ENCODE data around the gene CCDC170. TPM values are rescaled to one million over a fixed set of nuclear protein-coding genes. Genes with fewer than 3 reads are reported as not detected.

Gene CCDC170
- total RNA-seq, 1 donor from 2014 or later = 0.55 TPM

DNA sequence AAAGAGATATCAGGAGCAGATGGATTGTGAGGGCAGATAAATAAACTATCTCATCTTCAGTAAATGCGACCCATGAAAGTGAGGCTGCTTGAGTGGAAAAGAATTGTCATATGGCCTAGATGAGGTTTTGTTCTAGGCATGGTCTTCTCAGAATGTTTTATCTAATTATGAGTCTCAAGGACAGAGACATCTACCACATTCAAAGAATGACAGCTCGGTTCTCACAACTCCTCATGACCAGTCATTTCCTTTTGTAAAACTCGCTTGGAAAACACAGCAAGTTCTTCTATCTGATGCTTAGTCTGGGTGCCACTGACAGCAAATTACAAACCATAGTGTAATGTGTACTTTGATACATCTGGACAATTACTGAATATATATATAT is 140.5 kb downstream of the CCDC170 start:
- intact Hi-C loops (cut with DNase I) = no loop called here
- no peak overlapping the region for H3K27ac ChIP-seq
- no peak for ATAC-seq
- H3K27me3 ChIP-seq = no peaks in the 10 kb centered on the region
- no peak for DNase-seq
- H3K4me1 ChIP-seq = no peaks in the 10 kb centered on the region
- no peaks in the 10 kb centered on the region for H3K36me3 ChIP-seq
- TF ChIP-seq, protein P1, sequence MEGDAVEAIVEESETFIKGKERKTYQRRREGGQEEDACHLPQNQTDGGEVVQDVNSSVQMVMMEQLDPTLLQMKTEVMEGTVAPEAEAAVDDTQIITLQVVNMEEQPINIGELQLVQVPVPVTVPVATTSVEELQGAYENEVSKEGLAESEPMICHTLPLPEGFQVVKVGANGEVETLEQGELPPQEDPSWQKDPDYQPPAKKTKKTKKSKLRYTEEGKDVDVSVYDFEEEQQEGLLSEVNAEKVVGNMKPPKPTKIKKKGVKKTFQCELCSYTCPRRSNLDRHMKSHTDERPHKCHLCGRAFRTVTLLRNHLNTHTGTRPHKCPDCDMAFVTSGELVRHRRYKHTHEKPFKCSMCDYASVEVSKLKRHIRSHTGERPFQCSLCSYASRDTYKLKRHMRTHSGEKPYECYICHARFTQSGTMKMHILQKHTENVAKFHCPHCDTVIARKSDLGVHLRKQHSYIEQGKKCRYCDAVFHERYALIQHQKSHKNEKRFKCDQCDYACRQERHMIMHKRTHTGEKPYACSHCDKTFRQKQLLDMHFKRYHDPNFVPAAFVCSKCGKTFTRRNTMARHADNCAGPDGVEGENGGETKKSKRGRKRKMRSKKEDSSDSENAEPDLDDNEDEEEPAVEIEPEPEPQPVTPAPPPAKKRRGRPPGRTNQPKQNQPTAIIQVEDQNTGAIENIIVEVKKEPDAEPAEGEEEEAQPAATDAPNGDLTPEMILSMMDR (IDR thresholded peaks at IDR 0.05) = no peak
- H3K9me3 ChIP-seq = peaks cover 3% of the 10 kb centered on the region
- no peak overlapping the region for H3K4me3 ChIP-seq

GRCh38 chr6:151635741-151636140 is 141.9 kb downstream of the CCDC170 start:
- ATAC-seq = no peak
- no peaks in the 10 kb centered on the region for H3K36me3 ChIP-seq
- no peaks in the 10 kb centered on the region for H3K27me3 ChIP-seq
- H3K9me3 ChIP-seq = peaks cover 3% of the 10 kb centered on the region
- no peak overlapping the region for H3K4me3 ChIP-seq
- H3K4me1 ChIP-seq = no peaks in the 10 kb centered on the region
- no peak overlapping the region for H3K27ac ChIP-seq
- DNase-seq = no peak
- intact Hi-C loops (cut with DNase I) = no loop called here
- TF ChIP-seq, protein P1 (IDR thresholded peaks at IDR 0.05) = no peak

- intact Hi-C loops (cut with DNase I) = no loop called here
- DNase-seq (no peak), ATAC-seq (no peak)
- H3K4me1 ChIP-seq = no peaks in the 10 kb centered on the region
- H3K27ac ChIP-seq = no peak overlapping the region
- no peak overlapping the region for H3K4me3 ChIP-seq
- H3K9me3 ChIP-seq = peaks cover 3% of the 10 kb centered on the region
- H3K27me3 ChIP-seq = no peaks in the 10 kb centered on the region
- no peaks in the 10 kb centered on the region for H3K36me3 ChIP-seq
- TF ChIP-seq, protein P1 (IDR thresholded peaks at IDR 0.05) = no peak
Observed at GRCh38 chr6:151637814-151638213, 144.0 kb downstream of the CCDC170 start.

DNA sequence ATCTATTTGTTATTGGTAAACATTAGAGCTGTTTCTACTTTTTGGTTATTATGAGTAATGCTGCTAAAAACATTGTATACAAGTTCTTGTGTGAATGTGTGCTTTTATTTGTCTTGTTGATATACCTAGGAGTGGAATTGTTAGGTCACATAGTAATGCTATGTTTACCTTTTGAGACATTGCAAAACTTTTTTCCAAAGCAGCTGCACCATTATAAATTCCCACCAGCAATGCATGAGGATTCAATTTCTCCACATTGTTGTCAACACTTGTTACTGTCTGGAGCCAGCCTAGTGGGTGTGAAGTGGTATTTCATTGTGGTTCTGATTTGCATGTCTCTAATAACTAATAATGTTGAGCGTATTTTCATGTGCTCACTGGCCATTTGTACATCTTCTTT is 145.9 kb downstream of the CCDC170 start:
- Histone ChIP-seq H3K27me3 (no peaks in the 10 kb centered on the region), H3K4me1 (no peaks in the 10 kb centered on the region), H3K36me3 (no peaks in the 10 kb centered on the region), H3K4me3 (no peak overlapping the region), H3K27ac (no peak overlapping the region), H3K9me3 (peaks cover 3% of the 10 kb centered on the region)
- ATAC-seq (no peak), DNase-seq (no peak)
- intact Hi-C loops (cut with DNase I) = no loop called here
- TF ChIP-seq, protein P1 (IDR thresholded peaks at IDR 0.05) = no peak

- Histone ChIP-seq H3K4me1 (no peaks in the 10 kb centered on the region), H3K9me3 (peaks cover 3% of the 10 kb centered on the region), H3K4me3 (no peak overlapping the region), H3K36me3 (no peaks in the 10 kb centered on the region), H3K27me3 (no peaks in the 10 kb centered on the region), H3K27ac (no peak overlapping the region)
- TF ChIP-seq, protein P1 (IDR thresholded peaks at IDR 0.05) = no peak
- DNase-seq (no peak), ATAC-seq (no peak)
- intact Hi-C loops (cut with DNase I) = no loop called here
Observed at GRCh38 chr6:151641028-151641427, 147.2 kb downstream of the CCDC170 start.

DNA sequence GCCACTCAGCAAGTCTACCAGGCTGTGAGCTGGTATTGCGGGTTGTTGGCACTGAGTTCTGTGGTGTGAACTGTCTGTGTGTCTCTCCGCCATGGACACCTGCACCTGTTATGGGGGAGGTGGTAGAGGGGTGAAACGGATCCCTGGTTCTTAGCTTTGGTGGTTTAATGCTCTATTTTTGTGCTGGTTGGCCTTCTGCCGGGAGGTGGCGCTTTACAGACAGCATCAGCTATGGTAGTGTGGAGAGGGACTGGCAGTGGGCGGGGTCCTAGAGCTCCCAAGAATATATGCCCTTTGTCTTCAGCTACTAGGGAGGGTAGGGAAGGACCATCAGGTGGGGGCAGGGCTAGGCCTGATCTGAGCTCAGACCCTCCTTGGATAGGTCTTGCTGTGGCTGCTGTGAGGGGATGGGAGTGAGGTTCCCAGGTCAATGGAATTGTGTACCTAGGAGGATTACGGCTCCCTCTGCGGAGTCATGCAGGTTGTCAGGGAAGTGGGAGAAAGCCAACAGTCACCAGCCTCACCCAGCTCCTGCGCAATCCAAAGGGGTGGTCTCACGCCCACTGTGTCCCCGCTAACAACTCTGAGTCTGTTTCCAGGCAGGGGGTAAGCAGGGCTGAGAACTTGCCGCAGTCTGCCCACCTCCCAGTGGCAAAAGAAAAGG is 154.3 kb downstream of the CCDC170 start:
- H3K4me1 ChIP-seq = no peaks in the 10 kb centered on the region
- no peaks in the 10 kb centered on the region for H3K9me3 ChIP-seq
- no peak for DNase-seq
- intact Hi-C loops (cut with DNase I) = no loop called here
- TF ChIP-seq, protein P1 (IDR thresholded peaks at IDR 0.05) = no peak
- no peaks in the 10 kb centered on the region for H3K27me3 ChIP-seq
- H3K27ac ChIP-seq = no peak overlapping the region
- no peaks in the 10 kb centered on the region for H3K36me3 ChIP-seq
- no peak overlapping the region for H3K4me3 ChIP-seq
- ATAC-seq = no peak
